HG03066 (cell line): Measurements from ENCODE around the gene MYO1D.

Experiments
- ATAC-seq: cut with Tn5 transposase; IDR thresholded peaks from one replicate; pipeline ENCODE4 v1.9.1; 2021; ENCODE audit warnings: low read depth; ENCODE audit not compliant: unreplicated experiment

MYO1D gene

DNA sequence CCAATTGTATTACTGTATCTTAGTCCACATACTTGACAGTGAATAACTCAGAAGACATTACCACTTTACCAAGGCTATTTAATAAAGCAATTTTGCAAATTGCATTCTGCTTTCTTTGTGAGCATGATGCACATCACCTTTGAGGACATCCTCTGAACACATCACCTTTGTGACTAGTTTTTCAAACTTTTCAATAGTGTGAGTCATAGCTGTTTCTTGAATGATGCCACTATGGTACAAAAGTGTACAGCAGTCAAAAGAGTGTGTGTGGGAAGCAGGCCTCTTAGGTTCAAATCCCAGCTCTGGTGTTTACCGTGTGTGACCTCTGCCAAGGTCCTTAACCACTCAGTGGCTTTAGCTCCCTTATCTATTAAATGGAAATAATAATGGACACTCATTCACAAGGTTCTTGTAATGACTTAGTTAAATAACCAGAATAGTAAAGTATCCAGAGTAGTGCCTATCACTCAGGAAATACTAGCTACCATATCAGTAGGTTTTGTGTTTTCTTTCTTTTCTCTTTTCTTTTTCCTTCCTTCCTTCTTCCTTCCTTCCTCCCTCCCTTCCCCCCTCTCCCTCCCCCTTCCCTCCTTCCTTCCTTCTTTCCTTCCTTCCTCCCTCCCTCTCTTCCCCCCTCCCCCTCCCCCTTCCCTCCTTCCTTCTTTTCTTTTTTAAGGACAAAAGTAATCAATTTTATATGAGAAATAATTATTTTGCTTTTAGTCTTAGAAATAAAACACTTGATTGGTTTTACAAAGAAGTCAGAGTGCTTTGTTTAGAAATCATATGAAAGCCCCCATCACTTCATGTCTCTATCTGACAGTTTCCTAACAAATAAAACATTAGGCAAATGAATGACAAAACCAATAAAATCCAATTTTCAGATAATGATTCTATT is 178.9 kb downstream of the MYO1D start:
- ATAC-seq: no peak

DNA sequence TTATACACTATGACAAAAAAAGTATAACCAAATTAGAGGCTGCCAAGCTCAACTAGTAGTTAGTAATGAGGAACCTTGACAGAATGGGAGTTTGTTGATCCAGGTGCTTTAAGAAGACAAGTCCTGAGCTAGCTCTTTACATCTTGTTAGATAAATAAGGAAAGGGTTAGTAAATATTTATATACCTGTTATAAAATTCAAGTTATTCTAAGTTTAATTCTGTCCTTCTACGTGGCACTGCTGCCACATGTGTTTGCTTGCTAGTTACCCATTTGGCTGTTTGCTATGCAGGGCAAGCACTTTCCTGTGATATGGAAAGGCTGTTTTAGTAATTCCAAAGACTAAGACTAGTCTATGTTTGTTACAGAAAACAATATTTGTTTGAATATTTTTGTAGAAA is 180.5 kb downstream of the MYO1D start:
- no peak for ATAC-seq

DNA sequence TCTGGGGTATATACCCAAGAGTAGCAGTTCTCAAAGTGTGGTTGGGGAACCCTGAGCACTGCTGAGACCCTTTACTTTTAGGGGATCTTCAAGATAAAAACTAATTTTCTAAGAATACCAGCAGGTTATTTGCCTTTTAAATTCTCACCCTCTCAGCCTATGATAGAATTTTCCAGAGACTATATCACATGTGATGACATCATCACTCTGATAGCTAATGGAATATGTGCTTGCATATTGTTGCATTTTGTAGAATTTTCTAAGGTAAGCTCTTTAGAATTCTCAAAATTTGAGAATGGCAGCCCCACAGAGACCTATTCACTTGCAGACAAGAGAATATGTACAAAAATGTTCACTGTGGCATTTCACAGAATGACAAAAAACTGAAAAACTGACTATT is 181.1 kb downstream of the MYO1D start:
- ATAC-seq: no peak

DNA sequence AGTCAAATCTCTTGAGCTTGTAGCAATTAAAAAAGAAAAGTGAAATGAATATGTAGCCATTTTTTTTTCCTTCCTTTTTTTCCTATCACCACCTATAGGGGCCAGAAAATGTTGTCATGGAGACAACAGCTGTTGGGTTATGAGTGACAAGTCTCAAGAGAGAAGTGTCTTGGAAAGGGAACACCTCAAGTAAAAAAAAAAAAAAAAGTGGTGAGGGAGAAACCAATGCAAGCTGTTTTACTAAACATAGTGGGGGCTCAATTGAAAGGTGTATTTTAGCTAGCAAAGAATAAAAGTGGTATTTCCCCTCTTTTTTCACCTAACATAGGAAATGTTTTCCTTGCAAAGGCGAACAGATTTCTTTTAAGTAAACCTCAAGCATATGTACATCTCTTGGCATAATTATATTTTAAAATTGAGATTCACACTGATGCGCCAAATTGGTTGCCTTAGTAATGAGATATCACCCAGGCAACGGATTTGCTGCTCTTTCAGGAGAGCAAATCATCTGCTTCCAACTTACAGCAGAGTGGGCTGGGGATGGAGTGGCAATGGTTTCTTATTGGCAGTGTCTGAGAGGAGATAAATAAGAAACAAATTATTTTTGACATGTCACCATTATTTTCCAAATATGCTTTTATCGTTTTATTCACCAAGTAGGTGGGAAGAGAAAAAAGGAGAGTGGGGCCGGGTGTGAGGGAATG is 183.6 kb downstream of the MYO1D start:
- no peak for ATAC-seq

DNA sequence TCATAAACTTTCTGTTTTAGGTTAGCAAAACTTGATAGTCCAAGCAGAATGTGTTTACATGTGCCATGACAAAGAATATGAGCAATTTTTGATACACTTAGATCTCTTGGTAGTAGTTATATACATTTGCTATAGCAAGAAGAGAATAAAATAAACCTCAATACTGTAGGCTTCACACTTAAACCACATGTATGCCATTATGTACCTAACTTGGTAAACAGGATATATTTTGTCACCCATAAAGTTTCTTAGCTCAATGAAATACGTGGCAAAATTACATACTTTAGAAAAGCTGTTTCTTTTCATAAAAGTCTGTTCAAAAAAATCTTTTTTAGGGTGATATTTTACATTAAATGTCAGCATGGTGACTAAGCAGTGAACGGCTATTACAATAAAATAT is 184.7 kb downstream of the MYO1D start:
- ATAC-seq: no peak

DNA sequence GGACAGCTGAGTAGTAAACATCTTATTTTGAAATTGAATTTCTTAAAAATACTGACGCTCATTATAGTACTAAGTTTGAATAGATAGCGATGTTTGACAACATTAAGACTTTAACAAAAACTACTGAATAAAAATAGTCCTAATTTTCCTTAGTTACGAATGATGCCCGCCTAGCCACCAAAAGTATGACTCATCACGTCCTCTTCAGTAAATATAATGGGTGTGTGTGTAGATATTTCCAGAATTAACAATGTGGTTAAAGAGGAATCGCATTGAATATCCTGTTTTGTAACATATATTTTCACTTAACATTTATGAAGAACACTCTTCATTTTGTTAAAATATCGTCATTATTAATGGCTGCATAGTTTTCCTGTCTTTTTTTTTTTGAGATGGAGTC is 187.6 kb downstream of the MYO1D start:
- no peak for ATAC-seq

DNA sequence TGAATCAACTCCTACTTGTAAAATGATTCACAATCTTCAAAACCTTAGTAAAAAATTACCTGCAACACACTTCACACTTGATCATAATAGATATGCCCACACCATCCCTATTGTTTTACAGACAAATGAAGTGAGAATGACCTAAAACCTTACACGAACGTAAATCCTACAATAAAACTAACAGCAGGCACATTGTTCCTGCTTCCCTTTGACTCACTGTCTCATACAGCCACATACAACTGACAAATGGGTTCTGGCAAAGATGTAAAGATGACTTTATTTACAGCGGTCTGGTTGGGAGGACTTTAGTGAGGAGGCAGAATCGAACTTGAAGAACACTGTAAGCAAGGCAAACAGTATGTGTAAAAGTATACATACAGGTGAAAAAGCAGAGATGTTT is 188.7 kb downstream of the MYO1D start:
- ATAC-seq: no peak

DNA sequence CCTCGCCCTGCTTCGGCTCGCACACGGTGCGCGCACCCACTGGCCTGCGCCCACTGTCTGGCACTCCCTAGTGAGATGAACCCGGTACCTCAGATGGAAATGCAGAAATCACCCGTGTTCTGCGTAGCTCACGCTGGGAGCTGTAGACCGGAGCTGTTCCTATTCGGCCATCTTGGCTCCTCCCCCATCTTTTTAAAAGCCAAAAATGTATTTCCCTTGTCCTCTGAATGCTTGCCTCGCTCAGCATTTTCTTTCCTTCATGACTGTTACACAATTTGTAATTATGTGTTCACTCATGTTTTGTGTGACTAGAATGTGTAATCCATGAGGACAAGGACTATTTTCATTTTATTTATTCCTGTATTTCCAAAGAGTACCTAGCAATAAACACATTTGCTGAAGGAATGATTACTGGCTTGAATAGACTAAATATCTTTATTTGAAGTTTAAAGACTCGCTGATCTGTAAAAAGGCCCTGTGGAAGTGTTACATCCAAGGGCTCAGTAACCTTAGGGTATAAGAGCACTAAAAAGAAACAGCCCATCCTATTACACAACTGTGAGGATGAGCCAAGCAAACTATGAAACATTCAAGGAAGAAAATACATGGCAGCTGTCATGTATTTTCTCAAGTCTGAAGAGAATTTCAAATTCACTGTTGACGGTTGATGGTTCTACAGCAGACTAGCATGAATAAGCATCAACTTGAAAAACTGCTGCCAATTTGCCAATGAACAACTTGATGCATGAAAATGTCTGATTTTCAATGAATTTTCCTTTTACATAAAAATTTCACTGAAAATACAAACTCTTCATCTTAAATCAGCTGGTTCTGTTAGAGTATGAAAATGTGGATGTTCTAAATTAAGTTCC is 192.6 kb downstream of the MYO1D start:
- ATAC-seq: no peak

DNA sequence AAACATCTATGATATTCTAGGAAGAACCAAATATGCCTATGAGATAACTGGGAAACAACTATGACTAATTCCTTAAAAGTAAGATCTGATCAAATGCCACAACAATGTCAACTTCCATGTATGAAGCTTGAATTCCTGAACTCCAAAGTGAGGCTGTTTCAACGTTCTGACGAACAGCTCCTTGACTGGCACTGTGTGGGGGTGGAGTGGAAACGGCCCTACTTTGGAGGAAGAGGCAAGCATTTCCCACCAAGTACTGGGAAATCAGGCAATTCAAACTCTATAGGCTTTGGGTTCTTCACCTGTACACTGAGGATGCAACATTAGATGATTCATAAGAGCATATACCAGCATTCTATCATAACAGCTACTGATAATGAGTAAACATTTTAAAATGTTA is 203.0 kb downstream of the MYO1D start:
- no peak for ATAC-seq

DNA sequence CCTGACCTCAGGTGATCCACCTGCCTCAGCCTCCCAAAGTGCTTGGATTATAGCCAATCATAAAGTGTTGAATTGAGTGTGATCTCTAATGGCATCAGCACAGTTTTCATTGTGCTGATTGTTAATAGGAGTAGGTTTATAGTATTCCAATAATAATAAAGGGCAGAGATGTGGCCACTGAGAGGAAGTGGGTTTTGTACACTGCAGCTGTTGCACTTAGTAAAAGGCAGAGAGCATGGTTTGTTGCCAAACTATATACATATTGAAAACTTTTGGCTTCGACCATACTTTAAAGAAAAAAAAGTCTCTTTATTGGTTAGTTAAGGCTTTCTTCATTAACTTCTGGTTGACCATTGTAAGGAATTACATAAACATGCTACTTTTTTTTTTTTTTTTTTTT is 204.2 kb downstream of the MYO1D start:
- no peak for ATAC-seq

DNA sequence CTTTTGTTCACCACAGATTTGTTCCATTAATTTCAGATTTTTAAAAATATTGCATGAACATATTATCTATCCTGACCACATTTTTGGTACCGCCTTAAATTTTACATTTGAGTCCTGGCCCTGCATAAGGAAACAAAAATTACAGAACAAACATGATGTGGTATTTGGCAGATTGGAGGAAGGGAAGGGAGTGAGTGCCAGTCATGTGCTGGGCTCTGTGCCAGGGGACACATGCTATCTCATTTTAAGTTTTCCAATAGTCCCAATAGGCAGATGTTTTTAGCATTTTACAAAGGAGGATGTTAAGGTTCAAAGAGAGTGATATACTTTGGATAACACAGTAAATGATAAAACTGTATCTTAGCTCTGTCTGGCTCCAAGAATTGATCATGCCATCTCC is 205.0 kb downstream of the MYO1D start:
- no peak for ATAC-seq

DNA sequence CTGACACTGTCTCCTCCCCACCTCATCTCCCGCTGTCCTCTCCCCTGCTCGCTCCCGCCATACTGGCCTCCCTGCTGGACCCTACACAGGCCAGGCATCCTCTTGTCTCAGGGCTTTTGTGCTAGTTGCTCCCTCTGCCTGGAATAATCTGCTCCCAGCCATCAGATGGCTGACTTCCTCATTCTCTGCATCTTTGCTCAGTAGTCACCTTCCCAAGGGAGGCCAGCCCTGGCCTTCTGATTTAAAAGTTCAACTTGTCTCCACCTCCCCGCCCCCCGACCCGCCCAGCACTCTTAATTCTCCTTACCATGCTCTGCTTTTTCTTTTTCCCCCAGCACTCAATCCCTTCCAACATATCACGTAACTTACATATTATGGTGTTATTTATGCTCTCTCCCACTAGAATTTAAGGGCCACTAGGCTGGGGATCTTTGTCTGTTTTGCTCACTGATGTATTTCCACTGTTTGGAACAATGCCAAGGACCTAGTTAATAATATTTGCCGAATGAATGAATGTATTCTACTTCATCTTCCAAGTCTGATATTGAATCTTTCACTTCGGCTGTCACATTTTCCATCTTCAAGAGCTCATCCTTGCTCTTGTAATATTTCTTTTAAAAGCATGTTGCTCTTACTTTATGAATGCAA is 211.9 kb downstream of the MYO1D start:
- no peak for ATAC-seq

DNA sequence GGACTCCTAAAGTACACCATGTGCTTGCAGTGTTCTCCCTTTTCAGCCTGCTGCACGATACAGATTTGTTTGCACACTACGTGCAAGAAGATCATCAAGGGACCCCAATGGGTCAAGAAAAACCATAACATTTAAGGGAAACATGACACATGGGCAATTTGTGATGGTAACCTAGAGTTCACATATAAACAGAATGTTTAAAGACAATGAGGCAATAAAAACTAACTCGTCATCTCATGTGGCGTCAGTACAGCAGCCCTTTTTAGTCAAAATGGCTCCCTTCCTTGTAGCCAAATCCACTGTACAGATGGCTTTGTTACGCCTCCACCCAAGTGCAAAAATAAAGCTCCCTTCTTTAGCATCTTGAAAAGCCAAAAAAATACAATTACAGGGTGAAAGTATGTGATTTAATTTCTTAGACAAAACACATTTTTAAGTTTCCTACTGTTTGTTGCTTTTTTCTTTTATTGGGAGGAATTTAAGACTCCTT is 216.4 kb downstream of the MYO1D start:
- ATAC-seq: no peak

DNA sequence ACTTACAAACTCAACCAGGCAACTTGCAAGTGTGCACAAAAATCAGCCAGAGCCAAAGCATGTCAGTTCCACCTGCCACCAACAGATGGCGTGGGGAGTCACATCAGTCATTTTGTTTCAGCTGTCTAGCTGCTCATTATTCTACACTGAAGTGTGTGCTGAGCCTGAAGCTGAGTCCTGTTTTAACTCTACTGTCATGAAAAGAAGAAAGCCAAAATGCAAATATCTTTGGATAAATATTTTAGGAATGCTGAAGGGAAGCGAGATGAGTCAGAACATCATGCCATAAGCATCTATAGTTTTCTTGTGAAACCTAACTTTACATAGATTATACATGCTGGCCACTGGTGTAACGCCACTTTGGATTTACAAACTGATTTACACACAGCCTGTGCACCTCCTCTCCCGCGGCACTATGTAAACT is 217.5 kb downstream of the MYO1D start:
- ATAC-seq: no peak

DNA sequence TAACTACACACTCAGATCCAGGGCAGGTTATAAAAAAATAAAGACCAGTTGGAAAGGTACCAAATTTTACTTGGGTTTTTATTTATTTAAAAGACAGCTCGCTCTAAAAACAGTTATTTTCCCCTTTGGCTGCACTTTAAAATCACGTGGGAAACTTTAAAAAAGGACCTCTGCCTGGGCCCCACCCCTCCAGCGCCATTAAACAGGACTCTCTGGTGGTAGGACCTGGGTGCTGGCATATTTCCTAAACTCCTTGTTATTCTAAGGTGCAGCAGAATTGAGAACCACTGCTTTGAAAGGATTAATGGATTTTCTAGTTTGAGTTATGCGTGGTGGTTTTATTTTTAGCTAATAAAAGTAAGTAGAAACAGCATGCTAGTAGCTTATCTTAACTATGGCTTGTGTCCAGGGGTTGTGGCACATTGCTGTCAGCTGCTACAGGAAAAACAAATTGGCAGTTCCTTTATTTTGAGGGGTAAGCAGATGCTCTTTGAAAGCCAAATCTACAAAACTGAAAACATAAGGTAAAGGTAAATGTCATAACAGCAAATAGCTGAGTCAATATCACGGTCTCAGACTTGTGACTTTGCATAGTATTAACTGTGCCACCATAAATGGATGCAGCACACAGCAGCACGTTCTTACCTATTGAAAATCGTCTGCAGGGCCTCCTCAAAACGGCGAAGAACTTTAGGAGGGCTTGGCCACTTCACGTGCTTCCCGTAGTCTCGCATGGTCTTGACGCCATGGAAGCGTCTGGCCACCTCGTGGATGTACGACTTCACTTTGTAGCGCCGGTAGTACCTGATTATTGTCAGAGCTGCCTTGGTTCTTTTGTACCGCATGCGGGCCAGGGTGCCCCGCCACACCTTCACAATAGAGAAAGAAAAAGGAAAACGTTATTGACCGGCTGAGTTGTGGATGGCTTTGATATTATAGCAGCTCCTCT is 218.2 kb downstream of the MYO1D start:
- ATAC-seq: no peak

DNA sequence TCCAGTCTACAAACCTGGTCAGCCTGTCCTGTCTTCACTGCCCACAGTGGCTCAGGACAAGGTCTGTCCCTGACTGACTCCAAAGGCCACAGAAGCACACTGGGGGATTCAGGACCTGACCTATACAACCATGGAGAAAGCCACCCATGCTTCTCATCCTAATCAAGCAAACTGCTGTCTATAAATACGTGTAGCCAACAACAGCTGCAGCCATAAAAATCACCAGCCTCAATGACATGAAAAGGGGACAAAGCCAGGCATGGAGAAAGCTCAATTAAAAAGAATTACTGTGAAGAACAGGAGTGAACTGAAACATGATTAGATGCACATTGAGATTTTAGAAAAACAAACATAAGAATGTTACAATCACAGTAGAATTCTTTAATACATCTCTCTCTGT is 220.0 kb downstream of the MYO1D start:
- ATAC-seq: no peak

DNA sequence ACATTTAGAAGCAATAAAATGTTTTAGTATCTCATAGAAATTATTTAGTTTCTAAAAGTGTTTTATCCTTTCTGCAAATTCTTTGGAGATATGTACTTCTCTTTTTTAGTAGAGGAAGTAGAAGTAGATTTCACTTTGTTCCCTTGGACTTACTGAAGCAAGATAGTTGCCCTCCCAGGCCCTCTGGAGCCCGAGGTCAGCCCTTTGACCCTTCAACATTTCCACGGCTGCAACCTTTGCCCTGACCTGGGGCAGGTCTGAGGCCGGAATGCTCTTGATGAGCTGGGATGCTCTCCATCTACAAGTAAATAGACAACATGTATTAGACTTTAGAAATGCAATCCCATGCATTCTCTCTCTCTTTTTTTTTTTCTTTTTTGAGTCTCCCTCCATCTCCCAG is 222.6 kb downstream of the MYO1D start:
- no peak for ATAC-seq

DNA sequence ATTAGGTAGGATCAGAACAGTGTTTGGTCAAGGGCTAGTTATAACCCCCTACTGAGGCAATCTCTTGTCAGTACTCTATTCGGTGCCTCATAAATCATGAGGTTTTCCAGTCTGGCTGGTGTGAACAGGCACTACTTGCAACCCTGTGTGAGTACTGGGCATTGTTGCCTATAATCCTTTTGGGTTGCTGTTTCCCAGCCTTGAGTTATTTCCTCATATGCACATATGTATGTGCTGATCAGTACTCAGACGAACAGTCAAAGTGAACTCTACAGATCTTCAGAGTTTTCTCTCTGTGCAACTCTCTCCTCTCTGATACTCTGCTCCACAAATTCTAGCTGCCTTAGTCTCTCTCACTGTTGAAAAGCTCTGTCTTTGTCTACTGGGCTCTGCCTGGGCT is 225.8 kb downstream of the MYO1D start:
- no peak for ATAC-seq

DNA sequence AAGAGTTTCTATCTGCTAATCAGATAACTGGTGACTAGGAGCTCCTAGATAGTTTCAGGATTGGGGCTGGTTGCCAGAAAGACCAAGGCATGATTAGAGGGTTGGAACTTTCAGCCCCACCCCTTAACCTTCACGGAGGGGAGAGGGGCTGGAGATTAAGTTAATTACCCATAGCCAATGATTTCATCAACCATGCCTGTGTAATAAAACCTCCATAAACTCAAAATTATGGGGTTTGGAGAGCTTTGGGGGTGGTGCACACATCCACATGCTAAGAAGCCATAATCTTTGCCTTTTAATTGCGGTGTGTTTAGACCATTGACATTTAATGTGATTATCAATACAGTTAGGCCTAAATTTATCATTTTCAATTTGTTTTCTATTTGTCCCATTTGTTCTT is 228.5 kb downstream of the MYO1D start:
- no peak for ATAC-seq
